M059J (cell line): ENCODE data around the gene HIVEP3. TPM values are rescaled to one million over a fixed set of nuclear protein-coding genes. Genes with fewer than 3 reads are reported as not detected.
A peak's percentile ranks its signal among the peaks of the same experiment; 100 is the strongest.
"Not testable (repeated sequence)": the region's sequence is repeated elsewhere in the genome, so short reads cannot be mapped to it uniquely, and the experiment has no call there.

ENCODE experiments used
- DNase-seq: peaks from one replicate; pipeline ENCODE4 v3.0.0-alpha.2; 2012; ENCODE audit warnings: low read depth
- total RNA-seq: library from RNA; depleted of rRNA; stranded (reverse); fragments of >200 nt; shearing (Covaris generic); gene quantifications from 2 replicates; pipeline ENCODE4 v1.2.3, GENCODE V29; 2014

Gene HIVEP3
- total RNA-seq, 1 experiment from 2014 or later = 4.2 TPM

GRCh38 chr1:41713557-41714327 lies 205.0 kb downstream of the HIVEP3 start:
- peak; percentile 89 for DNase-seq

- DNase-seq = peak; percentile 35
These were observed 205.6 kb downstream of the HIVEP3 start for GRCh38 chr1:41713141-41713540.

- DNase-seq = peak; percentile 89
These were observed 206.0 kb downstream of the HIVEP3 start for GRCh38 chr1:41712695-41713094.

- no peak for DNase-seq
These were observed 206.6 kb downstream of the HIVEP3 start for GRCh38 chr1:41712081-41712480.

- no peak for DNase-seq
These were observed 207.1 kb downstream of the HIVEP3 start for GRCh38 chr1:41711581-41711980.

GRCh38 chr1:41710980-41711379 lies 207.7 kb downstream of the HIVEP3 start:
- no peak for DNase-seq

GRCh38 chr1:41709873-41710272 lies 208.8 kb downstream of the HIVEP3 start:
- DNase-seq = no peak

GRCh38 chr1:41709331-41709730 lies 209.4 kb downstream of the HIVEP3 start:
- DNase-seq = no peak

GRCh38 chr1:41708332-41708731 lies 210.4 kb downstream of the HIVEP3 start:
- no peak for DNase-seq

GRCh38 chr1:41707793-41708192 lies 210.9 kb downstream of the HIVEP3 start:
- no peak for DNase-seq

- DNase-seq = no peak
These were observed 212.9 kb downstream of the HIVEP3 start for GRCh38 chr1:41705798-41706197.

- no peak for DNase-seq
These were observed 214.5 kb downstream of the HIVEP3 start for GRCh38 chr1:41704196-41704595.

GRCh38 chr1:41702771-41703170 lies 216.0 kb downstream of the HIVEP3 start:
- no peak for DNase-seq

GRCh38 chr1:41700986-41701535 lies 217.7 kb downstream of the HIVEP3 start:
- DNase-seq = no peak

- no peak for DNase-seq
These were observed 218.1 kb downstream of the HIVEP3 start for GRCh38 chr1:41700581-41700980.

- no peak for DNase-seq
These were observed 218.9 kb downstream of the HIVEP3 start for GRCh38 chr1:41699861-41700248.

GRCh38 chr1:41698916-41699860 lies 219.5 kb downstream of the HIVEP3 start:
- DNase-seq = no peak

GRCh38 chr1:41696381-41696780 lies 222.3 kb downstream of the HIVEP3 start:
- DNase-seq = no peak

GRCh38 chr1:41695118-41695745 lies 223.5 kb downstream of the HIVEP3 start:
- DNase-seq = peak; percentile 70

- DNase-seq = not testable (repeated sequence)
These were observed 226.8 kb downstream of the HIVEP3 start for GRCh38 chr1:41691966-41692365.

GRCh38 chr1:41691424-41691823 lies 227.3 kb downstream of the HIVEP3 start:
- no peak for DNase-seq

- DNase-seq = no peak
These were observed 228.4 kb downstream of the HIVEP3 start for GRCh38 chr1:41690331-41690730.
